IMR-90 (cell line): ENCODE results near the gene ERCC6. TPM values are rescaled to one million over a fixed set of nuclear protein-coding genes. Genes with fewer than 3 reads are reported as not detected.

ENCODE experiments used
- ATAC-seq: fragments of 200-7000 bp; cut with Tn5 transposase; 2 replicates; pipeline ENCODE4 v1.9.1; 2020; ENCODE audit warnings: low read depth, mild to moderate bottlenecking, moderate library complexity
- BruUV-seq: library from RNA; stranded (reverse); fragments of 400-500 nt; replicated peaks from 2 replicates; lab custom pipeline; 2021; lab: Mats Ljungman, UMichigan
- CTCF ChIA-PET: fragments of 300-600 bp; formaldehyde crosslinking; extraction: SDS; loops from one replicate; lab custom pipeline; 2021; ENCODE audit warnings: antibody characterized with exemption; lab: Yijun Ruan, JAX
- POLR2A ChIA-PET: fragments of 300-600 bp; sonication (Branson Sonifier 250); formaldehyde crosslinking; loops from one replicate; lab custom pipeline; 2022; ENCODE audit warnings: antibody characterized with exemption; ENCODE audit not compliant: unreplicated experiment; lab: Charles Lee
- DNase-seq: peaks from one replicate; pipeline ENCODE4 v3.0.0; 2013
- H2AFZ ChIP-seq: replicated peaks from 2 replicates; pipeline ENCODE3; 2013; ENCODE audit warnings: low read length, mild to moderate bottlenecking; ENCODE audit not compliant: poor library complexity
- H2AK5ac ChIP-seq: 2 replicates; pipeline ENCODE4 v1.6.1; 2013; ENCODE audit warnings: low read depth, low read length, inconsistent platforms
- H2AK9ac ChIP-seq: replicated peaks from 2 replicates; pipeline ENCODE3; 2013; ENCODE audit warnings: mild to moderate bottlenecking, low read depth, low read length, moderate library complexity; ENCODE audit not compliant: poor library complexity
- H2BK120ac ChIP-seq: 2 replicates; pipeline ENCODE4 v1.6.1; 2013; ENCODE audit warnings: low read depth, low read length, inconsistent platforms
- H2BK15ac ChIP-seq: 3 replicates; pipeline ENCODE4 v1.6.1; 2013; ENCODE audit warnings: low read depth, low read length, inconsistent platforms
- H2BK20ac ChIP-seq: 2 replicates; pipeline ENCODE4 v1.6.1; 2013; ENCODE audit warnings: low read depth, mild to moderate bottlenecking, inconsistent platforms, low read length, moderate library complexity
- H2BK5ac ChIP-seq: 2 replicates; pipeline ENCODE4 v1.6.1; 2013; ENCODE audit warnings: mild to moderate bottlenecking, low read depth, low read length, inconsistent platforms; ENCODE audit not compliant: poor library complexity, severe bottlenecking
- H3K14ac ChIP-seq: replicated peaks from 2 replicates; pipeline ENCODE4 v1.6.1; 2013; ENCODE audit warnings: low read depth, low read length, inconsistent platforms
- H3K18ac ChIP-seq: 2 replicates; pipeline ENCODE4 v1.6.1; 2013; ENCODE audit warnings: low read depth, low read length, control low read depth
- H3K23ac ChIP-seq: 2 replicates; pipeline ENCODE4 v1.6.1; 2013; ENCODE audit warnings: low read depth, low read length, inconsistent platforms
- H3K27ac ChIP-seq: 2 replicates; pipeline ENCODE4 v1.5.1; 2013; ENCODE audit warnings: mild to moderate bottlenecking, control low read depth, low read length; ENCODE audit not compliant: insufficient read depth
- H3K27me3 ChIP-seq: 2 replicates; pipeline ENCODE4 v1.6.1; 2013; ENCODE audit warnings: low read length; ENCODE audit not compliant: control insufficient read depth, insufficient read depth
- H3K36me3 ChIP-seq: 2 replicates; pipeline ENCODE4 v1.6.1; 2013; ENCODE audit warnings: low read length, mixed read lengths; ENCODE audit not compliant: control insufficient read depth, insufficient read depth
- H3K4ac ChIP-seq: 2 replicates; pipeline ENCODE4 v1.6.1; 2013; ENCODE audit warnings: low read depth, low read length, inconsistent platforms
- H3K4me1 ChIP-seq: 2 replicates; pipeline ENCODE4 v1.6.1; 2013; ENCODE audit warnings: low read length, mixed read lengths; ENCODE audit not compliant: control insufficient read depth, insufficient read depth
- H3K4me2 ChIP-seq: 2 replicates; pipeline ENCODE4 v1.6.1; 2013; ENCODE audit warnings: low read depth, mild to moderate bottlenecking, control low read depth, low read length, moderate library complexity
- H3K4me3 ChIP-seq: 2 replicates; pipeline ENCODE4 v1.5.1; 2013; ENCODE audit warnings: low read depth, mild to moderate bottlenecking, control low read depth, low read length, moderate library complexity; ENCODE audit not compliant: insufficient read depth
- H3K56ac ChIP-seq: 2 replicates; pipeline ENCODE4 v1.6.1; 2013; ENCODE audit warnings: low read length, inconsistent platforms; ENCODE audit not compliant: insufficient read depth; ENCODE audit errors: extremely low read depth
- H3K79me1 ChIP-seq, 2 experiments: 2 replicates each; pipeline ENCODE4 v1.6.1; 2013; ENCODE audit warnings: low read length in 2 of 2, inconsistent platforms in 1 of 2, low read depth in 1 of 2
- H3K9ac ChIP-seq: 2 replicates; pipeline ENCODE4 v1.6.1; 2013; ENCODE audit warnings: low read depth, low read length, control low read depth
- H3K9me1 ChIP-seq: 2 replicates; pipeline ENCODE4 v1.6.1; 2013; ENCODE audit warnings: low read length, inconsistent platforms; ENCODE audit not compliant: insufficient read depth
- H3K9me3 ChIP-seq: 2 replicates; pipeline ENCODE4 v1.6.1; 2013; ENCODE audit warnings: low read length; ENCODE audit not compliant: control insufficient read depth, insufficient read depth
- H4K20me1 ChIP-seq: 2 replicates; pipeline ENCODE4 v1.6.1; 2013; ENCODE audit warnings: low read length, inconsistent platforms; ENCODE audit not compliant: insufficient read depth
- H4K5ac ChIP-seq: 2 replicates; pipeline ENCODE4 v1.6.1; 2013; ENCODE audit warnings: mild to moderate bottlenecking, low read depth, low read length, control low read depth
- H4K8ac ChIP-seq, 2 experiments: 2 replicates each; pipeline ENCODE4 v1.6.1; 2013; ENCODE audit warnings: low read depth in 2 of 2, low read length in 2 of 2, control low read depth in 1 of 2, inconsistent platforms in 1 of 2
- H4K91ac ChIP-seq: 2 replicates; pipeline ENCODE4 v1.6.1; 2013; ENCODE audit warnings: low read depth, low read length, inconsistent platforms; ENCODE audit not compliant: insufficient read depth
- BHLHE40 ChIP-seq: fragments of 150-350 bp; IDR thresholded peaks from 2 replicates; pipeline ENCODE4 v1.6.1; 2016; ENCODE audit warnings: mild to moderate bottlenecking, low read depth, low read length
- CEBPB ChIP-seq: IDR thresholded peaks from 2 replicates; pipeline ENCODE4 v1.6.1; 2012; ENCODE audit warnings: low read depth, low read length, improper control_type of control experiment
- CTCF ChIP-seq: conservative IDR thresholded peaks from 2 replicates; pipeline ENCODE4 v1.5.1; 2012; ENCODE audit warnings: mild to moderate bottlenecking, low read depth, low read length, improper control_type of control experiment
- FOS ChIP-seq: fragments of 150-350 bp; IDR thresholded peaks from 2 replicates; pipeline ENCODE4 v1.6.1; 2016; ENCODE audit warnings: low read depth, low read length
- MAZ ChIP-seq: IDR thresholded peaks from 2 replicates; pipeline ENCODE4 v1.6.1; 2012; ENCODE audit warnings: low read depth, mild to moderate bottlenecking, low read length, improper control_type of control experiment, moderate library complexity, borderline replicate concordance
- MXI1 ChIP-seq: IDR thresholded peaks from 2 replicates; pipeline ENCODE4 v1.6.1; 2012; ENCODE audit warnings: low read depth, mild to moderate bottlenecking, low read length, moderate library complexity, borderline replicate concordance
- NFE2L2 ChIP-seq: fragments of 150-350 bp; IDR thresholded peaks from 2 replicates; pipeline ENCODE4 v1.6.1; 2016; ENCODE audit warnings: low read depth, mild to moderate bottlenecking, low read length
- POLR2A ChIP-seq: IDR thresholded peaks from 2 replicates; pipeline ENCODE4 v1.6.1; 2012; ENCODE audit warnings: mild to moderate bottlenecking, low read depth, low read length
- RFX5 ChIP-seq: IDR thresholded peaks from 2 replicates; pipeline ENCODE4 v1.8.0; 2012; ENCODE audit warnings: low read depth, mild to moderate bottlenecking, low read length, moderate library complexity
- dilution Hi-C: fragments of 300-500 bp; cut with HindIII; formaldehyde crosslinking; loops from one replicate; pipeline ENCODE4 v1.14.3; 2018; ENCODE audit warnings: low sequenced_read_pairs; ENCODE audit not compliant: unreplicated experiment
- in situ Hi-C: fragments of 300-500 bp; cut with MboI; formaldehyde crosslinking; loops from 3 replicates; pipeline ENCODE4 v1.14.3; 2019; ENCODE audit warnings: low sequenced_read_pairs, inconsistent platforms, mixed read lengths
- intact Hi-C: fragments of 100-400 bp; cut with micrococcal nuclease; formaldehyde crosslinking; loops from 2 replicates; pipeline ENCODE4 v1.10.0; 2022
- polyA plus RNA-seq, 3 experiments: library from polyadenylated mRNA; depleted of rRNA; stranded (reverse); fragments of >200 nt; gene quantifications; 2 replicates each; pipeline ENCODE4 v1.2.3, GENCODE V29; 2012; ENCODE audit warnings: low replicate concordance in 1 of 3
- total RNA-seq: library from RNA; depleted of rRNA; stranded (reverse); fragments of >200 nt; gene quantifications from 2 replicates; pipeline ENCODE4 v1.2.3, GENCODE V29; 2012

ERCC6 gene
- total and polyA plus RNA-seq, 2 of the 4 experiments (the other 2 are of a cell fraction), result 7.3 to 14.9 TPM

- ATAC-seq, result peak; percentile 63
- DNase-seq, result peak; percentile 9
- H2AK9ac ChIP-seq, result no peak overlapping the region
- dilution Hi-C loops (no loop called here), in situ Hi-C loops (no loop called here), intact Hi-C loops (no loop called here)
- H3K23ac ChIP-seq, result no peak overlapping the region
- no peak overlapping the region for H4K91ac ChIP-seq
- H3K4ac ChIP-seq, result no peak overlapping the region
- no peaks in the 10 kb centered on the region for H4K20me1 ChIP-seq
- no peak overlapping the region for H3K14ac ChIP-seq
- no peak overlapping the region for H2BK5ac ChIP-seq
- H3K4me1 ChIP-seq, result no peaks in the 10 kb centered on the region
- no peaks in the 10 kb centered on the region for H3K36me3 ChIP-seq
- CTCF ChIA-PET, result interaction anchor here (1.5 kb wide), 1 partner anchor 8 kb away, joined by 5 read pairs; no protein-coding TSS in a partner anchor
- no peaks in the 10 kb centered on the region for H3K9me3 ChIP-seq
- H3K27me3 ChIP-seq, result peaks cover 10% of the 10 kb centered on the region
- H2BK20ac ChIP-seq, result no peak overlapping the region
- H3K27ac ChIP-seq, result no peak overlapping the region
- H3K4me2 ChIP-seq, result no peak overlapping the region
- H3K9me1 ChIP-seq, result no peaks in the 10 kb centered on the region
- H2AFZ ChIP-seq, result no peak overlapping the region
- H2BK120ac ChIP-seq, result no peak overlapping the region
- H3K9ac ChIP-seq, result no peak overlapping the region
- H2AK5ac ChIP-seq, result no peak overlapping the region
- H2BK15ac ChIP-seq, result no peak overlapping the region
- H4K8ac ChIP-seq, result no peak overlapping the region
- BruUV-seq, result no TSS peak
- H3K56ac ChIP-seq, result no peak overlapping the region
- no peak overlapping the region for H4K5ac ChIP-seq
- TF ChIP-seq CTCF, result no peak
- TF ChIP-seq MAZ, result no peak
- peak; percentile 84 for TF ChIP-seq CEBPB
- no peak for TF ChIP-seq POLR2A
- TF ChIP-seq RFX5, result no peak
- TF ChIP-seq MXI1, result no peak
- no peak for TF ChIP-seq BHLHE40
- no peak for TF ChIP-seq FOS
- TF ChIP-seq NFE2L2, result no peak
- POLR2A ChIA-PET, result no interaction called here
- H3K4me3 ChIP-seq, result no peak overlapping the region
- H3K18ac ChIP-seq, result no peak overlapping the region
- H3K79me1 ChIP-seq, result no peaks in the 10 kb centered on the region
These were observed 46.5 kb upstream of the ERCC6 start for GRCh38 chr10:49585387-49585786.
